ENCODE data around the gene APLNR. TPM values are rescaled to one million over a fixed set of nuclear protein-coding genes. Genes with fewer than 3 reads are reported as not detected.

The APLNR gene
- total and polyA plus RNA-seq, 2 donors (not counting 3 experiments of a cell fraction or from before 2014, with no cell fraction given): 0.04 to 0.38 TPM

- Histone ChIP-seq H3K36me3 (ENCODE audit: control insufficient read depth in 2 of 2, extremely low read depth in 1 of 2, insufficient read depth in 2 of 2, low read length in 2 of 2) (no peaks in the 10 kb centered on the region), H3K9ac (replicated peaks; ENCODE audit: extremely low read depth, insufficient read depth, low read length) (no peak overlapping the region), H4K20me1 (replicated peaks; ENCODE audit: control insufficient read depth, extremely low read depth, insufficient read depth, low read length) (no peaks in the 10 kb centered on the region), H3K4me1 (ENCODE audit: control insufficient read depth, extremely low read depth, insufficient read depth, low read length) (peaks cover 6% of the 10 kb centered on the region), H3K4me2 (ENCODE audit: insufficient read depth, low read length) (no peak overlapping the region), H3K4me3 (replicated peaks in 1 of 3; ENCODE audit: insufficient read depth in 1 of 3, low read depth in 1 of 3, low read length in 3 of 3) (no peak overlapping the region), H3K79me2 (ENCODE audit: control insufficient read depth, insufficient read depth, low read length) (no peaks in the 10 kb centered on the region), H3K27me3 (ENCODE audit: control insufficient read depth in 2 of 2, insufficient read depth in 2 of 2, low read length in 2 of 2) (peaks cover 5 to 9% of the 10 kb centered on the region in 2 experiments), H3K27ac (ENCODE audit: insufficient read depth, low read depth, low read length) (no peak overlapping the region), H3K9me1 (replicated peaks; ENCODE audit: control insufficient read depth, extremely low read depth, insufficient read depth, low read length) (no peaks in the 10 kb centered on the region), H2AFZ (ENCODE audit: low read depth, low read length) (peak overlapping the region; percentile 22), H3K9me3 (replicated peaks; ENCODE audit: control insufficient read depth, insufficient read depth, low read length) (no peaks in the 10 kb centered on the region)
- FAIRE-seq (peak; percentile 98), DNase-seq (ENCODE audit: low read depth, low spot score) (peak; percentile 76)
- dilution Hi-C loops (cut with MboI; ENCODE audit: extremely low pct_ligation_motif_present, low sequenced_read_pairs) (no loop called here), intact Hi-C loops (cut with micrococcal nuclease) (loop anchor here (1.0 to 2.0 kb wide), 8 partner anchors 29 to 467 kb away; no protein-coding TSS in a partner anchor)
- TF ChIP-seq POLR2AphosphoS5 (IDR thresholded peaks at IDR 0.05; ENCODE audit: insufficient read depth, low read depth, low read length) (no peak), GATA2 (IDR thresholded peaks at IDR 0.05; ENCODE audit: insufficient read depth, insufficient read length, low read depth, low read length) (no peak), MYC (IDR thresholded peaks at IDR 0.05; ENCODE audit: low read depth, low read length) (no peak), POLR2A (IDR thresholded peaks at IDR 0.05; ENCODE audit: low read depth, low read length) (no peak), FOS (IDR thresholded peaks at IDR 0.05; ENCODE audit: borderline replicate concordance, insufficient read depth, low read length) (no peak)
- TF ChIP-seq, protein P1, sequence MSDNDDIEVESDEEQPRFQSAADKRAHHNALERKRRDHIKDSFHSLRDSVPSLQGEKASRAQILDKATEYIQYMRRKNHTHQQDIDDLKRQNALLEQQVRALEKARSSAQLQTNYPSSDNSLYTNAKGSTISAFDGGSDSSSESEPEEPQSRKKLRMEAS (IDR thresholded peaks at IDR 0.05; ENCODE audit: insufficient read depth, insufficient read length): no peak
- TF ChIP-seq, protein P2, sequence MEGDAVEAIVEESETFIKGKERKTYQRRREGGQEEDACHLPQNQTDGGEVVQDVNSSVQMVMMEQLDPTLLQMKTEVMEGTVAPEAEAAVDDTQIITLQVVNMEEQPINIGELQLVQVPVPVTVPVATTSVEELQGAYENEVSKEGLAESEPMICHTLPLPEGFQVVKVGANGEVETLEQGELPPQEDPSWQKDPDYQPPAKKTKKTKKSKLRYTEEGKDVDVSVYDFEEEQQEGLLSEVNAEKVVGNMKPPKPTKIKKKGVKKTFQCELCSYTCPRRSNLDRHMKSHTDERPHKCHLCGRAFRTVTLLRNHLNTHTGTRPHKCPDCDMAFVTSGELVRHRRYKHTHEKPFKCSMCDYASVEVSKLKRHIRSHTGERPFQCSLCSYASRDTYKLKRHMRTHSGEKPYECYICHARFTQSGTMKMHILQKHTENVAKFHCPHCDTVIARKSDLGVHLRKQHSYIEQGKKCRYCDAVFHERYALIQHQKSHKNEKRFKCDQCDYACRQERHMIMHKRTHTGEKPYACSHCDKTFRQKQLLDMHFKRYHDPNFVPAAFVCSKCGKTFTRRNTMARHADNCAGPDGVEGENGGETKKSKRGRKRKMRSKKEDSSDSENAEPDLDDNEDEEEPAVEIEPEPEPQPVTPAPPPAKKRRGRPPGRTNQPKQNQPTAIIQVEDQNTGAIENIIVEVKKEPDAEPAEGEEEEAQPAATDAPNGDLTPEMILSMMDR (IDR thresholded peaks at IDR 0.05; ENCODE audit: extremely low read depth in 1 of 2, insufficient read depth in 1 of 2, low read depth in 1 of 2, low read length in 2 of 2): peak; percentile 77 to 78
- BruUV-seq (replicated peaks): no TSS peak
- POLR2A ChIA-PET: interaction anchor here (0.6 kb wide), 3 partner anchors 36 to 216 kb away, joined by 4 to 8 read pairs (median 8); no protein-coding TSS in a partner anchor
- CTCF ChIA-PET: interaction anchor here (0.6 to 7.0 kb wide), 79 partner anchors 9 to 1263 kb away, joined by 3 to 282 read pairs (median 5); partner anchors contain the start of genes APLNR, P2RX3, SSRP1 and TNKS1BP1
Observed at GRCh38 chr11:57249384-57250319, 12.6 kb upstream of the APLNR start.
